H1 (cell line): ENCODE results near the gene RPS21. TPM values are rescaled to one million over a fixed set of nuclear protein-coding genes. Genes with fewer than 3 reads are reported as not detected.

ENCODE experiments used
- CTCF ChIA-PET: fragments of 300-600 bp; sonication (Branson Sonifier 250); formaldehyde crosslinking; loops from one replicate; lab custom pipeline; 2021; ENCODE audit not compliant: partially characterized antibody; lab: Charles Lee
- POLR2A ChIA-PET: fragments of 300-600 bp; sonication (Branson Sonifier 250); formaldehyde crosslinking; loops from one replicate; lab custom pipeline; 2021; ENCODE audit warnings: inconsistent platforms; ENCODE audit not compliant: partially characterized antibody; lab: Charles Lee
- DNase-seq, 2 experiments: peaks; one replicate each; pipeline versions ENCODE4 v3.0.0 to v3.0.0-alpha.2; 2010 to 2022; ENCODE audit warnings: low spot score in 2 of 2, low read depth in 1 of 2, mixed read lengths in 1 of 2
- FAIRE-seq: peaks from 2 replicates; lab custom pipeline; 2011; peaks lifted over from hg19 to GRCh38; lab: Jason Lieb, UNC
- H2AFZ ChIP-seq: 2 replicates; pipeline ENCODE4 v1.8.1; 2012; ENCODE audit warnings: low read length, inconsistent platforms
- H2AK5ac ChIP-seq: 2 replicates; pipeline ENCODE4 v1.6.1; 2013; ENCODE audit warnings: low read depth, low read length
- H2BK120ac ChIP-seq: replicated peaks from 2 replicates; pipeline ENCODE3; 2013; ENCODE audit warnings: low read depth, low read length, inconsistent platforms
- H2BK12ac ChIP-seq: 2 replicates; pipeline ENCODE4 v1.6.1; 2013; ENCODE audit warnings: low read depth, low read length
- H2BK15ac ChIP-seq: 2 replicates; pipeline ENCODE4 v1.6.1; 2013; ENCODE audit warnings: low read length
- H2BK20ac ChIP-seq: 2 replicates; pipeline ENCODE4 v1.6.1; 2013; ENCODE audit warnings: low read length
- H2BK5ac ChIP-seq: 2 replicates; pipeline ENCODE4 v1.6.1; 2013; ENCODE audit warnings: low read depth, low read length
- H3K14ac ChIP-seq: 2 replicates; pipeline ENCODE4 v1.6.1; 2013; ENCODE audit warnings: inconsistent platforms; ENCODE audit not compliant: insufficient read length
- H3K18ac ChIP-seq: 2 replicates; pipeline ENCODE4 v1.6.1; 2013; ENCODE audit warnings: low read length; ENCODE audit errors: extremely low read depth
- H3K23ac ChIP-seq: 2 replicates; pipeline ENCODE4 v1.6.1; 2013; ENCODE audit warnings: inconsistent platforms; ENCODE audit not compliant: insufficient read length
- H3K23me2 ChIP-seq: 2 replicates; pipeline ENCODE4 v1.6.1; 2013; ENCODE audit warnings: low read depth, low read length
- H3K27ac ChIP-seq: 2 replicates; pipeline ENCODE4 v1.6.1; 2011; ENCODE audit warnings: low read depth, low read length, inconsistent platforms
- H3K27me3 ChIP-seq, 4 experiments: replicated peaks in 1 of 4; 1 replicate in 1 of 4; 2 replicates in 3 of 4; pipeline versions ENCODE4 v1.6.1 to v1.8.1; 2011 to 2013; ENCODE audit warnings: low read length in 3 of 4, mild to moderate bottlenecking in 3 of 4, inconsistent platforms in 2 of 4, mixed read lengths in 2 of 4, moderate library complexity in 1 of 4; ENCODE audit not compliant: control insufficient read depth in 3 of 4, insufficient read depth in 3 of 4; ENCODE audit errors: extremely low read depth in 1 of 4
- H3K36me3 ChIP-seq, 4 experiments: 2 replicates each; pipeline versions ENCODE4 v1.6.1 to v1.8.1; 2011 to 2013; ENCODE audit warnings: mild to moderate bottlenecking in 4 of 4, low read length in 3 of 4, moderate library complexity in 2 of 4, control low read depth in 1 of 4, inconsistent platforms in 1 of 4; ENCODE audit not compliant: insufficient read depth in 4 of 4, control insufficient read depth in 2 of 4
- H3K4ac ChIP-seq: replicated peaks from 2 replicates; pipeline ENCODE3; 2013; ENCODE audit warnings: low read length, low read depth, mixed read lengths, inconsistent platforms; ENCODE audit not compliant: insufficient read length
- H3K4me1 ChIP-seq, 4 experiments: replicated peaks in 1 of 4; 1 replicate in 1 of 4; 2 replicates in 3 of 4; pipeline versions ENCODE4 v1.6.1 to v1.8.1; 2011 to 2013; ENCODE audit warnings: low read length in 3 of 4, inconsistent platforms in 2 of 4, mixed read lengths in 1 of 4; ENCODE audit not compliant: insufficient read depth in 4 of 4, control insufficient read depth in 3 of 4
- H3K4me2 ChIP-seq, 2 experiments: 2 replicates each; pipeline versions ENCODE4 v1.6.1 to v1.8.1; 2011 to 2013; ENCODE audit warnings: low read depth in 2 of 2, low read length in 2 of 2, control low read depth in 1 of 2, inconsistent platforms in 1 of 2, mild to moderate bottlenecking in 1 of 2; ENCODE audit not compliant: insufficient read depth in 1 of 2
- H3K4me3 ChIP-seq, 4 experiments: fragments of 200-600, 300-600 bp in 1 of 4; sonication (generic), shearing (Covaris generic), sonication (Bioruptor Twin) in 1 of 4; 2 replicates each; pipeline versions ENCODE4 v1.5.1 to v1.8.1; 2011 to 2016; ENCODE audit warnings: low read length in 4 of 4, low read depth in 3 of 4, control low read depth in 2 of 4, inconsistent platforms in 2 of 4, mild to moderate bottlenecking in 2 of 4, mixed read lengths in 1 of 4, moderate library complexity in 1 of 4; ENCODE audit not compliant: insufficient read depth in 2 of 4; ENCODE audit errors: extremely low read depth in 1 of 4
- H3K56ac ChIP-seq: replicated peaks from 2 replicates; pipeline ENCODE3; 2013; ENCODE audit warnings: low read depth, mild to moderate bottlenecking, mixed read lengths, low read length, inconsistent platforms; ENCODE audit not compliant: insufficient read length
- H3K79me1 ChIP-seq: 2 replicates; pipeline ENCODE4 v1.6.1; 2013; ENCODE audit warnings: low read depth, low read length, control low read depth
- H3K79me2 ChIP-seq, 2 experiments: 2 replicates each; pipeline versions ENCODE4 v1.6.1 to v1.8.1; 2012 to 2013; ENCODE audit warnings: low read length in 2 of 2, mild to moderate bottlenecking in 2 of 2, inconsistent platforms in 1 of 2; ENCODE audit not compliant: insufficient read depth in 2 of 2, control insufficient read depth in 1 of 2
- H3K9ac ChIP-seq, 4 experiments: replicated peaks in 1 of 4; 1 replicate in 1 of 4; 2 replicates in 3 of 4; pipeline versions ENCODE4 v1.6.1 to v1.8.1; 2011 to 2013; ENCODE audit warnings: low read depth in 3 of 4, low read length in 3 of 4, control low read depth in 2 of 4, mild to moderate bottlenecking in 2 of 4, moderate library complexity in 2 of 4, inconsistent platforms in 1 of 4; ENCODE audit errors: extremely low read depth in 1 of 4
- H3K9me3 ChIP-seq, 2 experiments: 2 replicates each; pipeline versions ENCODE4 v1.6.1 to v1.8.1; 2012 to 2013; ENCODE audit warnings: mild to moderate bottlenecking in 2 of 2, moderate library complexity in 2 of 2, control low read depth in 1 of 2, inconsistent platforms in 1 of 2, low read depth in 1 of 2, low read length in 1 of 2, mixed read lengths in 1 of 2; ENCODE audit not compliant: insufficient read depth in 2 of 2
- H4K20me1 ChIP-seq, 2 experiments: replicated peaks in 1 of 2; 2 replicates each; pipeline versions ENCODE3 to v1.8.1; 2011 to 2013; ENCODE audit warnings: inconsistent platforms in 2 of 2, low read length in 2 of 2, mild to moderate bottlenecking in 1 of 2; ENCODE audit not compliant: insufficient read depth in 2 of 2, control insufficient read depth in 1 of 2
- H4K5ac ChIP-seq: 2 replicates; pipeline ENCODE4 v1.6.1; 2013; ENCODE audit warnings: low read length, low read depth, mixed read lengths, inconsistent platforms; ENCODE audit not compliant: insufficient read length
- H4K8ac ChIP-seq: 2 replicates; pipeline ENCODE4 v1.8.0; 2013; ENCODE audit warnings: mild to moderate bottlenecking, moderate library complexity, low read length, inconsistent platforms; ENCODE audit not compliant: insufficient read depth; ENCODE audit errors: extremely low read depth
- H4K91ac ChIP-seq: replicated peaks from 2 replicates; pipeline ENCODE3; 2013; ENCODE audit warnings: low read length, mixed read lengths, inconsistent platforms; ENCODE audit not compliant: insufficient read length
- ASH2L ChIP-seq: fragments of 200-600, 300-600 bp; sonication (generic); IDR thresholded peaks from one replicate; pipeline ENCODE4 v1.7.1; 2017; ENCODE audit warnings: low read length
- GABPA ChIP-seq: IDR thresholded peaks from 2 replicates; pipeline ENCODE4 v1.6.1; 2011; ENCODE audit warnings: mild to moderate bottlenecking, low read length, moderate library complexity, borderline replicate concordance; ENCODE audit not compliant: insufficient read depth
- JUND ChIP-seq: IDR thresholded peaks from 2 replicates; pipeline ENCODE4 v1.6.1; 2011; ENCODE audit warnings: mild to moderate bottlenecking, improper control_type of control experiment, low read length
- KDM4A ChIP-seq: IDR thresholded peaks from one replicate; pipeline ENCODE4 v1.7.1; 2012; ENCODE audit warnings: low read depth, mild to moderate bottlenecking, moderate library complexity, low read length, inconsistent platforms; ENCODE audit not compliant: severe bottlenecking
- POLR2A ChIP-seq, 2 experiments: IDR thresholded peaks; 1 replicate in 1 of 2; 2 replicates in 1 of 2; pipeline ENCODE4 v1.6.1; 2011; ENCODE audit warnings: low read depth in 2 of 2, low read length in 2 of 2, mild to moderate bottlenecking in 2 of 2; ENCODE audit errors: control extremely low read depth in 1 of 2
- RAD21 ChIP-seq, 2 experiments: IDR thresholded peaks in 1 of 2; conservative IDR thresholded peaks in 1 of 2; 2 replicates each; pipeline ENCODE4 v1.6.1; 2011; ENCODE audit warnings: low read depth in 2 of 2, low read length in 2 of 2, improper control_type of control experiment in 1 of 2, inconsistent platforms in 1 of 2, mild to moderate bottlenecking in 1 of 2, moderate library complexity in 1 of 2
- SIX5 ChIP-seq: IDR thresholded peaks from 2 replicates; pipeline ENCODE4 v1.6.1; 2011; ENCODE audit warnings: mild to moderate bottlenecking, low read depth, low read length
- SUZ12 ChIP-seq: fragments of 200-600 bp; sonication (generic); IDR thresholded peaks from 2 replicates; pipeline ENCODE4 v1.6.1; 2012; ENCODE audit warnings: mild to moderate bottlenecking, inconsistent platforms, low read length, moderate library complexity, mixed read lengths
- TAF7 ChIP-seq: optimal IDR thresholded peaks from 2 replicates; pipeline ENCODE3; 2011; ENCODE audit warnings: low read depth, mild to moderate bottlenecking, inconsistent platforms, low read length, moderate library complexity, borderline replicate concordance
- TEAD4 ChIP-seq: IDR thresholded peaks from 2 replicates; pipeline ENCODE4 v1.6.1; 2012; ENCODE audit warnings: low read depth, low read length, inconsistent platforms, mixed read lengths
- ZNF274 ChIP-seq: IDR thresholded peaks from 2 replicates; pipeline ENCODE4 v1.7.0; 2012; ENCODE audit warnings: low read length, borderline replicate concordance; ENCODE audit errors: extremely low read depth
- WGBS, 2 experiments: shearing (Covaris generic) in 1 of 2; methylation state at CpG; one replicate each; pipeline versions ENCODE4 v1.1.6 to v1.1.7; 2013 to 2015; ENCODE audit warnings: low lambda C conversion rate in 2 of 2, mixed read lengths in 2 of 2, inconsistent platforms in 1 of 2, low coverage in 1 of 2, missing lambda C conversion rate in 1 of 2; ENCODE audit not compliant: insufficient replicate concordance in 2 of 2, insufficient coverage in 1 of 2, insufficient read length in 1 of 2; ENCODE audit errors: extremely low coverage in 1 of 2, missing lambda C conversion rate in 1 of 2; 5-methylcytosine and 5-hydroxymethylcytosine counted together
- polyA plus RNA-seq, 7 experiments: library from polyadenylated mRNA; depleted of rRNA in 3 of 7; stranded (reverse) in 5 of 7; unstranded in 2 of 7; fragments of >200 nt in 5 of 7; fragments of 200-250 nt in 2 of 7; gene quantifications; 1 replicate in 5 of 7; 2 replicates in 1 of 7; 4 replicates in 1 of 7; pipeline versions ENCODE4 v1.2.1 to v1.2.3, GENCODE V29; 2011 to 2013; ENCODE audit warnings: missing spikeins in 2 of 7, mixed read lengths in 2 of 7
- total RNA-seq: library from RNA; stranded (reverse); fragmentation: NEBNext Ultra II Directional; extraction: Animal tissue kit (Norgen Biotek cat#: 25700); gene quantifications from 2 replicates; pipeline ENCODE4 v1.2.1, GENCODE V29; 2021

RPS21 gene
- total and polyA plus RNA-seq, 2 of the 8 experiments (the other 6 are each of a cell fraction or from before 2014, with no cell fraction given): 1,787 to 7,219 TPM

DNA sequence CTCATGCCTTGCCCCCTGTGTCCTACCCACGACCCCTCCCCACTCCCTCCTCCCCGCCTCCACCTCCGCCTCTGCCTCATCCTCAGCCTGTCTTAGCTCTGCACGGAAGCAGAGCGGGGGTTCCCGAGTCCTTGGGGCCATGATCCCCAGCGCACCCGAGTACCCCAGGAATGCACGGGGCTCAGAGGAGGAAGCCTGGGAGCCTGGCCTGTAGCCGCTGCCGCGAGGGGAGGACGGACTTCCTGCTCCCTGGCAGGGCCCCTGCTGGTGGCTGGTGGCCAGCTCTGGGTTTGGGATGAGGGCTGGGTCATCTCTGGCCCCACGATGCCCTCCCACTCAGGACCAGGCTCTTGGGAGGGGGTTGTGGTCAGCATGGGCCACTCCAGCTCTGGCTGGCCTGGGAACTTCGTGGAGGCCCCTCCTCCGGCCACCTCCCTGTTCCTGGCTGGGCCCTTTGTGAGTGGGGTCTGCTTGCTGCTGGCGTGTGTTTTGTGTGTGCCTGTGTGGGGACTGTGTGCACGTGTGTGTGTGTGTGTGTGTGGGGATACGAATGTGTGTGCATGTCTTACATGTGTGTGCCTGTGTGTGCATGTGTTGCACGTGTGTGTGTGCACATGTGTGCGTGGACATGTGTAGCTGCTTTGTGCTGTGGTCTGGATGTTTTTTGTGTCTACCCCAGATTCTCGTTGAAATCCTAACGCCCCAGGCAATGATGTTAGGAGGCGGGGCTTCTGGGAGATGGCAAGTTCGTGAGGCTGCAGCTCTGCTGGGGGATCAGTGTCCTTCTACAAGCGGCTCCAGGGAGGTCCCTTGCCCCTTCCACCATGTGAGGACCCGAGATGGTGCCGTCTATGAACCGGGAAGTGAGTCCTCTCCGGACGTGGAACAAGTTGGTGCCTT is 41.7 kb downstream of the RPS21 start:
- WGBS, 2 experiments: 81% methylated on average over 25 of the region's 31 CpGs; no CpG with 5 or more reads in 1 of the 2 experiments
- peak overlapping the region; percentile 99; the same call in 1 of the 2 replicates for H2AK5ac ChIP-seq
- peak overlapping the region; percentile 54 for H4K91ac ChIP-seq
- no peaks in the 10 kb centered on the region for H4K20me1 ChIP-seq
- H3K9ac ChIP-seq: peak overlapping the region in 1 of 4 experiments; percentile 14; a peak in 1 of 7 replicates
- peak overlapping the region; percentile 4; the same call in 1 of the 2 replicates for H4K8ac ChIP-seq
- peaks cover 3% of the 10 kb centered on the region for H3K23me2 ChIP-seq
- H3K36me3 ChIP-seq: no peaks in the 10 kb centered on the region
- peak overlapping the region; percentile 87 for H3K18ac ChIP-seq
- no peak overlapping the region for H3K23ac ChIP-seq
- peak overlapping the region; percentile 100 for H2BK15ac ChIP-seq
- no peak overlapping the region for H3K56ac ChIP-seq
- H4K5ac ChIP-seq: no peak overlapping the region
- H3K4me2 ChIP-seq: no peak overlapping the region
- POLR2A ChIA-PET: no interaction called here
- CTCF ChIA-PET: interaction anchor here (0.5 to 10.8 kb wide), 11 partner anchors 9 to 188 kb away, joined by 3 to 104 read pairs (median 4); no protein-coding TSS in a partner anchor
- H3K4ac ChIP-seq: peak overlapping the region; percentile 62
- peak overlapping the region; percentile 100 for H2BK20ac ChIP-seq
- peaks cover 0 to 40% (median 31%) of the 10 kb centered on the region in 4 experiments; a peak in 6 of 7 replicates for H3K4me1 ChIP-seq
- FAIRE-seq (no peak), DNase-seq (no peak)
- no peaks in the 10 kb centered on the region; a peak in 1 of 7 replicates for H3K27me3 ChIP-seq
- H3K27ac ChIP-seq: 0 out of 2 replicates have a peak overlapping the region, but pooled peaks have one; percentile 0
- H3K79me2 ChIP-seq: no peaks in the 10 kb centered on the region
- H2AFZ ChIP-seq: no peak overlapping the region; the same call in 1 of the 2 replicates
- H3K4me3 ChIP-seq: no peak overlapping the region
- H3K9me3 ChIP-seq: no peaks in the 10 kb centered on the region
- H2BK120ac ChIP-seq: no peak overlapping the region
- H2BK5ac ChIP-seq: peak overlapping the region; percentile 60
- peak overlapping the region; percentile 98; the same call in 1 of the 2 replicates for H2BK12ac ChIP-seq
- H3K14ac ChIP-seq: no peak overlapping the region
- no peaks in the 10 kb centered on the region for H3K79me1 ChIP-seq
- TF ChIP-seq RAD21 (IDR thresholded peaks at IDR 0.05 in 1 of 2, conservative IDR thresholded peaks at IDR 0.05 in 1 of 2; ENCODE audit: low read depth in 2 of 2, low read length in 2 of 2) (no peak), SUZ12 (no peak), TAF7 (no peak), SIX5 (no peak), KDM4A (no peak), ASH2L (no peak), JUND (no peak), GABPA (no peak), POLR2A (IDR thresholded peaks at IDR 0.05; ENCODE audit: control extremely low read depth in 1 of 2, low read depth in 2 of 2, low read length in 2 of 2) (no peak), ZNF274 (no peak), TEAD4 (no peak)
